Heart left ventricle (tissue), 16 donors: ENCODE data around the gene SPATC1L. TPM values are rescaled to one million over a fixed set of nuclear protein-coding genes. Genes with fewer than 3 reads are reported as not detected.

Source experiments
- ATAC-seq, 4 donors: fragments of 200-7000 bp; cut with Tn5 transposase; one replicate each; pipeline ENCODE4 v1.9.1; 2020 to 2022; ENCODE audit warnings: moderate library complexity in 4 of 4, mild to moderate bottlenecking in 3 of 4, moderate number of reproducible peaks in 1 of 4
- DNase-seq, 5 donors: peaks; one replicate each; pipeline ENCODE4 v3.0.0-alpha.2; 2020
- H3K27ac ChIP-seq, 12 donors: fragments of 200-600 bp; sonication (generic) in 4 of 12; one replicate each; pipeline versions ENCODE4 v1.5.0 to v1.8.0; 2016 to 2022; ENCODE audit warnings: mild to moderate bottlenecking in 2 of 12
- H3K27me3 ChIP-seq, 9 donors: fragments of 200-600 bp; sonication (generic) in 2 of 9; one replicate each; pipeline versions ENCODE4 v1.5.1 to v1.8.0; 2016 to 2022; ENCODE audit warnings: mild to moderate bottlenecking in 3 of 9
- H3K36me3 ChIP-seq, 9 donors: fragments of 200-600 bp; sonication (generic) in 2 of 9; one replicate each; pipeline versions ENCODE4 v1.5.0 to v1.8.0; 2018 to 2022; ENCODE audit warnings: mild to moderate bottlenecking in 2 of 9
- H3K4me1 ChIP-seq, 12 donors: fragments of 200-600 bp; sonication (generic) in 4 of 12; one replicate each; pipeline versions ENCODE4 v1.5.0 to v1.8.0; 2016 to 2022; ENCODE audit warnings: mild to moderate bottlenecking in 3 of 12
- H3K4me3 ChIP-seq, 12 donors: fragments of 200-600 bp; sonication (generic) in 4 of 12; one replicate each; pipeline versions ENCODE4 v1.5.0 to v1.8.0; 2017 to 2022; ENCODE audit warnings: mild to moderate bottlenecking in 9 of 12, moderate library complexity in 4 of 12
- H3K9me3 ChIP-seq, 12 donors: fragments of 200-600 bp; sonication (generic) in 4 of 12; one replicate each; pipeline versions ENCODE4 v1.5.0 to v1.8.0; 2016 to 2022; ENCODE audit warnings: mild to moderate bottlenecking in 1 of 12
- POLR2A ChIP-seq, 2 donors: fragments of 450-650 bp; IDR thresholded peaks; one replicate each; pipeline ENCODE4 v1.6.1; 2017; ENCODE audit warnings: antibody characterized with exemption in 2 of 2, mild to moderate bottlenecking in 2 of 2, moderate library complexity in 2 of 2
- WGBS, 4 donors: extraction: QIAGEN DNeasy Blood & Tissue Kit in 2 of 4; methylation state at CpG; one replicate each; pipeline versions ENCODE4 v1.1.5 to v1.1.7; 2013 to 2018; 5-methylcytosine and 5-hydroxymethylcytosine counted together
- intact Hi-C, 10 donors: fragments of 100-400 bp; cut with DNase I; formaldehyde crosslinking; loops; one replicate each; pipeline versions ENCODE4 v1.11.1 to v1.14.2; 2022
- polyA plus RNA-seq, 2 donors: library from polyadenylated mRNA; stranded (reverse); fragments of 200-250 nt; gene quantifications; one replicate each; pipeline ENCODE4 v1.2.3, GENCODE V29; 2013
- total RNA-seq, 9 donors: library from RNA; depleted of rRNA in 2 of 9; stranded (reverse); fragments of >200 nt in 2 of 9; fragmentation: NEBNext Ultra II Directional in 3 of 9; extraction: Animal tissue kit (Norgen Biotek cat#: 25700) in 3 of 9; gene quantifications; one replicate each; pipeline versions ENCODE4 v1.1.0 to v1.2.4, GENCODE V29; 2016 to 2023
- TF ChIP-seq, protein P1 (sequence below), 12 donors: fragments of 200-600 bp; sonication (generic) in 4 of 12; IDR thresholded peaks; one replicate each; pipeline versions ENCODE4 v1.5.0 to v1.8.0; 2018 to 2022; ENCODE audit warnings: antibody characterized with exemption in 12 of 12, mild to moderate bottlenecking in 5 of 12
- donor health status: ischemic (EF 13 %, LVEDD 7.1; RV severe dilation, severe dysfunction).
- donor health status: healthy with polysubstance abuse.
- donor health status: DM: no; HTN: yes; CAD: no.
- donor health status: DM: no; HTN: no; CAD: no.
- donor health status: ischemic (EF 25% LVEDD 6.9; RV normal size, moderate dysfunction).
- donor health status: ischemic (EF 25% LVEDD 5.7; RV mildly dilated, moderate dysfunction).
- donor health status: healthy.
- donor health status: DM: yes; HTN: yes; CAD: no.
- donor health status: ischemic (EF 35%, LVEDD 5.7; RV mildly dilated, moderate dysfunction).
- donor health status: nonischemic (EF 11% LVEDD 7.7; RV severe dilation, severe dysfunction).
- donor health status: DM: yes; HTN: yes; CAD: no.
- donor health status: PGD.
- donor health status: ischemic (EF 29% LVEDD 5.4; RV normal size, mild dysfunction).
- donor health status: nonischemic (EF 23%, LVEDD 6.1; RV moderate dilation, normal function).

The SPATC1L gene
- total and polyA plus RNA-seq, 11 donors = 4.9 to 16.8 (median 10.6) TPM

DNA sequence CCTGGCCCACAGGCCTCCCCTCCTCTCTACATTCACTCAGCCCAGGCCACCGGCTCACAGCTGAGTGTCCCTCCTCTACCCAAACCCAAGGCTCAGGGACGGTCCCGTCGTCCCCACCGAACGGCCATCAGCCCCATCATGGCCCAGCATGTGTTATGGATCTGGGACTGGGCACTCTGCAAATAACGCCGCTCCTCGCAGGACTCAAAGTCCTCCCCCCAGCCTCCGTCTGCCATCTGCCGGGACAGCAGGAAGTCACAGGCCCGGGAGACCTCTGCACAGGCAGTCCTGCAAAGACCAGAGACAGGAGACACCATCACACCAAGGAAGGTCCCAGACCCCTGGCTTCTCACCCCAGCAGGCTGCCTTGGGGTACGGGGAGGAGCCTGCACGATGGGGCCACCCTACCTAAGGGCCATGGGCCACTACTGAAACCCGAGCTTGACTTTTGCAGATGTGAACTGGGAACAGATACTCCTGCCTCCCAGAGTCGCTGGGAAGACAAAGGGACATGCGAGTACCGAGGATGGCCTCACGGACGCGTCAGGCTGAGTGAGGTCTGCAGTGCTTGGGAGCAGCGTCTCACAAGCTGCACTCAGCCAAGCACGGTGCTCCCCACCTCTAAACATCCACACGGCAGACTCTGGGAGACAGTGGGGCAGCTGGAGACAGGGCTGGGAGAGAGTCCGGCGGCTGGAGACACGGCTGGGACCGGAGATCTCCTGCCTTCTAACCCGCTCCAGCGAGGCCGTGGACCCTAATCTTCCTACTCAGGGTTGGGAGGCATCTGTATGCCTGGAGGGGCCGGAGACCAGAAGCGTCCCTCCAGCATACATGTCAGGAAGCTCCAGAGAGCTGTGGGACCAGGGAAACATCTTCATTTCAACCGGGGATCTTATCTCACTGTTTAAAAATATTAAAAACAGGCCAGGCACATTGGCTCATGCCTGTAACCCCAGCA, 10.4 kb upstream of the SPATC1L start:
- no peak for ATAC-seq
- TF ChIP-seq, protein P1, sequence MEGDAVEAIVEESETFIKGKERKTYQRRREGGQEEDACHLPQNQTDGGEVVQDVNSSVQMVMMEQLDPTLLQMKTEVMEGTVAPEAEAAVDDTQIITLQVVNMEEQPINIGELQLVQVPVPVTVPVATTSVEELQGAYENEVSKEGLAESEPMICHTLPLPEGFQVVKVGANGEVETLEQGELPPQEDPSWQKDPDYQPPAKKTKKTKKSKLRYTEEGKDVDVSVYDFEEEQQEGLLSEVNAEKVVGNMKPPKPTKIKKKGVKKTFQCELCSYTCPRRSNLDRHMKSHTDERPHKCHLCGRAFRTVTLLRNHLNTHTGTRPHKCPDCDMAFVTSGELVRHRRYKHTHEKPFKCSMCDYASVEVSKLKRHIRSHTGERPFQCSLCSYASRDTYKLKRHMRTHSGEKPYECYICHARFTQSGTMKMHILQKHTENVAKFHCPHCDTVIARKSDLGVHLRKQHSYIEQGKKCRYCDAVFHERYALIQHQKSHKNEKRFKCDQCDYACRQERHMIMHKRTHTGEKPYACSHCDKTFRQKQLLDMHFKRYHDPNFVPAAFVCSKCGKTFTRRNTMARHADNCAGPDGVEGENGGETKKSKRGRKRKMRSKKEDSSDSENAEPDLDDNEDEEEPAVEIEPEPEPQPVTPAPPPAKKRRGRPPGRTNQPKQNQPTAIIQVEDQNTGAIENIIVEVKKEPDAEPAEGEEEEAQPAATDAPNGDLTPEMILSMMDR (IDR thresholded peaks at IDR 0.05) = no peak
- TF ChIP-seq POLR2A (IDR thresholded peaks at IDR 0.05) = no peak
- no peaks in the 10 kb centered on the region for H3K27me3 ChIP-seq
- 89 to 96% (median 92%) methylated on average over 31 to 34 of the region's 34 CpGs for WGBS, 4 donors
- H3K27ac ChIP-seq = no peak overlapping the region
- H3K36me3 ChIP-seq = peaks cover 5 to 82% (median 70%) of the 10 kb centered on the region in 9 donors
- H3K9me3 ChIP-seq = no peaks in the 10 kb centered on the region
- H3K4me1 ChIP-seq = peaks cover 0 to 18% (median 3%) of the 10 kb centered on the region in 12 donors
- H3K4me3 ChIP-seq = no peak overlapping the region
- intact Hi-C loops = no loop called here
- DNase-seq = peak in 1 of 5 donors; percentile 39

DNA sequence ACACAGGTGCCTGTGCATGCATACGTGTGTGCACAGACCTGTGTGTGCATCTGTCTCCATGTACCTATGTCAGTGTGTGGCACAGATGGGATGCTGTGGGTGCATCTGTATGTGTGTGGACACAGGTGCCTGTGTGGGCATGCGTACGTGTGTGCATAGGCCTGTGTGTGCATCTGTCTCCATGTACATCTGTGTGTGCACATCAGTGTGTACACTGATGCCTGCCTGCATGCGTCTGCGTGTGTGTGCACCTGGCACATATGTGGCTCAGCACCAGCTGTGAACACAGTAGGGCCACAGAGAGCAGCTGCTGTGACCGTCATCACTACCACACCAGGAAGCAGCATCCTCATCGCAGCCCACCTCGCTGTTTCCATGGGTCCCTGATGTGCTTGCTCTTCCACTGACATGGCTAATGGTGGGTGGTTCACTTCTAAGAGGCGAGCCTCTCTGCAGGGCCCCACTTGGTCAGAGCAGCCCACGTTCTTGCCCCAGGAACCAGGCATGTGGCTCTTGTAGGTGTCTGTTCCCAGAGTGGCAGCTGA, 9.6 kb upstream of the SPATC1L start:
- WGBS, 4 donors = 93 to 96% (median 95%) methylated on average over 10 of the region's 10 CpGs
- H3K4me3 ChIP-seq = no peak overlapping the region
- intact Hi-C loops = no loop called here
- TF ChIP-seq, protein P1 (IDR thresholded peaks at IDR 0.05) = no peak
- no peak for TF ChIP-seq POLR2A (IDR thresholded peaks at IDR 0.05)
- no peaks in the 10 kb centered on the region for H3K9me3 ChIP-seq
- H3K27me3 ChIP-seq = no peaks in the 10 kb centered on the region
- ATAC-seq = no peak
- no peak overlapping the region for H3K27ac ChIP-seq
- H3K36me3 ChIP-seq = peaks cover 5 to 75% (median 63%) of the 10 kb centered on the region in 9 donors
- peaks cover 6 to 26% (median 10%) of the 10 kb centered on the region in 12 donors for H3K4me1 ChIP-seq
- DNase-seq = peak in 1 of 5 donors; percentile 30

DNA sequence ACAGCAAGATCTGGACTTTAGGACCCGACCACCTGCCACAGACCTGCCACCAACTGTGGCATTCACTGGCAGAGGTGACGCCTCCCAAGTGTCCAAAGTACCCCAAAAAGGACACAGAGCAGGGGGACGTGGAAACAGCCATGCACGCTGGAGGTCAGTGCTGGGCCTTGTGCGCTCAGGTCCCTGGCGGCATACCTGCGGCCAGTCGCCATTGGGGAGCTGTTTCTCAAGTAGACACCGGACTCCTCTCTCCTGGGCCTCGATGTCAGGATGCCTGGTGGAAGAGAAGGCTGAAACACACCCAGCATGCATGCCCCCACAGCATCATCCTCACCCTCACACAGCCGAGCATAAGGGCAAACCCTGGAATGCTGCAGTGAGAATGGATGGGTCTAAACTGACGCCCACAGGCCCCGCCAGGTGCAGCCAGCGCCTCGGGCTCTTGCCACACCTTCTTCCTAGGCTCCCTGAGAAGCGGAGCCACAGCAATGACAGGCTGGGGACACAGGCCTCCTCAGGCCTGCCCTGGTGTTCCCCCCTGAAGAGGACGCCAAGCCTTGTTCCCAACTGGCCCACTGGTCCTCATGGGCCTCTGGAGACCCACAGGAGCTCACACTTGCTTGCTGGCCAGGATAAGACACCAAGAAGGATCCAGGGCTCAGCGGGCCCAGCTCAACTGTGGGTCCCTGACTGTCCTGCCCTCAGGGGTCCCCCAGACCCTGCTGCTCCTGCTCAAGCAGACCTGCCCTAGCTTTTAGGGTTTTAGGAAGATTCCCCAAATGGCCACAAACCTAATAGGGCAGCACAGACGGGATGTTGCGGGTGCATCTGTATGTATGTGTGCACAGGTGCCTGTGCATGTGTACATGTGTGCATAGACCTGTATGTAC, 7.7 kb upstream of the SPATC1L start:
- no peak overlapping the region for H3K4me3 ChIP-seq
- DNase-seq (peak in 1 of 5 donors; percentile 41), ATAC-seq (no peak)
- H3K36me3 ChIP-seq = peaks cover 4 to 60% (median 48%) of the 10 kb centered on the region in 9 donors
- no peaks in the 10 kb centered on the region for H3K27me3 ChIP-seq
- no peaks in the 10 kb centered on the region for H3K9me3 ChIP-seq
- WGBS, 4 donors = 89 to 97% (median 95%) methylated on average over 12 to 20 of the region's 20 CpGs
- no peak overlapping the region for H3K27ac ChIP-seq
- peaks cover 6 to 43% (median 20%) of the 10 kb centered on the region in 12 donors for H3K4me1 ChIP-seq
- intact Hi-C loops = no loop called here
- TF ChIP-seq, protein P1 (IDR thresholded peaks at IDR 0.05) = no peak
- TF ChIP-seq POLR2A (IDR thresholded peaks at IDR 0.05) = no peak
